Sigmoid colon (tissue), 7 donors: ENCODE data around the gene MUC20. TPM values are rescaled to one million over a fixed set of nuclear protein-coding genes. Genes with fewer than 3 reads are reported as not detected.
"Not testable (repeated sequence)": the region's sequence is repeated elsewhere in the genome, so short reads cannot be mapped to it uniquely, and the experiment has no call there.

ENCODE experiments used
- DNase-seq: peaks from one replicate; pipeline ENCODE4 v3.0.0-alpha.2; 2019
- H3K27ac ChIP-seq, 4 donors: fragments of 200-600 bp; sonication (generic); one replicate each; pipeline ENCODE4 v1.5.1; 2016 to 2019; ENCODE audit warnings: mild to moderate bottlenecking in 1 of 4
- H3K27me3 ChIP-seq, 3 donors: fragments of 200-600 bp; sonication (generic); one replicate each; pipeline ENCODE4 v1.5.1; 2019; ENCODE audit warnings: mild to moderate bottlenecking in 1 of 3
- H3K36me3 ChIP-seq, 4 donors: fragments of 200-600 bp; sonication (generic); one replicate each; pipeline ENCODE4 v1.5.1; 2016 to 2019
- H3K4me1 ChIP-seq, 4 donors: fragments of 200-600 bp; sonication (generic); one replicate each; pipeline ENCODE4 v1.5.1; 2017 to 2019
- H3K4me3 ChIP-seq, 4 donors: fragments of 200-600 bp; sonication (generic); one replicate each; pipeline ENCODE4 v1.5.1; 2017 to 2019; ENCODE audit warnings: mild to moderate bottlenecking in 2 of 4, moderate library complexity in 1 of 4
- H3K9me3 ChIP-seq, 4 donors: fragments of 200-600 bp in 3 of 4; sonication (generic) in 3 of 4; one replicate each; pipeline versions ENCODE4 v1.5.1 to v1.6.1; 2013 to 2019
- WGBS, 2 donors: extraction: QIAGEN DNeasy Blood & Tissue Kit; methylation state at CpG; one replicate each; pipeline ENCODE4 v1.1.7; 2013; 5-methylcytosine and 5-hydroxymethylcytosine counted together
- intact Hi-C: fragments of 100-400 bp; cut with DNase I; formaldehyde crosslinking; loops from one replicate; pipeline ENCODE4 v1.15.1; 2023
- polyA plus RNA-seq, 3 donors: library from polyadenylated mRNA; stranded (reverse); fragments of 200-250 nt; gene quantifications; one replicate each; pipeline ENCODE4 v1.2.3, GENCODE V29; 2013
- total RNA-seq, 4 donors: library from RNA; depleted of rRNA; stranded (reverse); fragments of >200 nt; gene quantifications; one replicate each; pipeline ENCODE4 v1.1.0, GENCODE V29; 2016
- donor health status: healthy with polysubstance abuse.
- donor health status: Bipolar disorder and iron deficiency.
- donor health status: healthy.

The MUC20 gene
- total RNA-seq: 10 to 100 TPM in 2 of 4 donors, 1 to 10 TPM in 2; 2.9 to 20.8 (median 7.1) TPM
- polyA plus RNA-seq: 10 to 100 TPM in 2 of 3 donors, 1 to 10 TPM in 1; 7.8 to 48.7 (median 13.9) TPM

DNA sequence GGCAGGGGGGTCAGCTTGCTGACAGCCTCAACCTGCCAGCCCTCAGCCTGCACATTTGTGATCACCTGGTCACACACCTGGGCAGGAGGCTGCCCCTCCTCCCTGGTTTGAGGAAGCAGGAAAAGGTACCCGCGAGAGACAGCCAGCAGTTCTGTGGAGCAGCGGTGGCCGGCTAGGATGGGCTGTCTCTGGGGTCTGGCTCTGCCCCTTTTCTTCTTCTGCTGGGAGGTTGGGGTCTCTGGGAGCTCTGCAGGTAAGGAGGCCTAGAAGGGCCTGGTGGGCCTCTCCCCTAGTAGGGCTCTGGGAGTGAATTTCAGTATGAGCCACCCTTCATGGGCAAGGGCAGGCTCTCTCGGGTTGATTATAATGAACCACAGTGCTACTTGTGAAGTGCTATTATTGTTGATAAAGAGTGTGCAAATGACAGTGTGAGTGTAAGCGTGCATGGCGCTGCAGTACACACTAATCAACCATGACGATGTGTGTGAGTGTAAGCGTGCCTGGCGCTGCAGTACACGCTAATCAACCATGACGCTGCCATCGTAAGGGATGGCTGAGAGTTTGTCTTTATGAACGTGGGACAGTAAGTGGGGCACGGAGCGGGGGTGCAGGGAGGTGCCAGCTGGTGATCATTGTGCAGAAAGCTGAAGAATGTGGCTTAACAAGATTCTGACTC is at the start of gene MUC20:
MUC20 (plus strand) TSS at position 148 of the 676 bp plus-strand sequence; CDS start at position 178, 30 bp downstream.
- DNase-seq, H3K9me3 ChIP-seq, H3K27me3 ChIP-seq, H3K27ac ChIP-seq, intact Hi-C loops, H3K36me3 ChIP-seq, H3K4me1 ChIP-seq, H3K4me3 ChIP-seq: not testable (repeated sequence)
- 14 to 56% methylated on average over 13 to 14 of the region's 16 CpGs for WGBS, 2 donors

DNA sequence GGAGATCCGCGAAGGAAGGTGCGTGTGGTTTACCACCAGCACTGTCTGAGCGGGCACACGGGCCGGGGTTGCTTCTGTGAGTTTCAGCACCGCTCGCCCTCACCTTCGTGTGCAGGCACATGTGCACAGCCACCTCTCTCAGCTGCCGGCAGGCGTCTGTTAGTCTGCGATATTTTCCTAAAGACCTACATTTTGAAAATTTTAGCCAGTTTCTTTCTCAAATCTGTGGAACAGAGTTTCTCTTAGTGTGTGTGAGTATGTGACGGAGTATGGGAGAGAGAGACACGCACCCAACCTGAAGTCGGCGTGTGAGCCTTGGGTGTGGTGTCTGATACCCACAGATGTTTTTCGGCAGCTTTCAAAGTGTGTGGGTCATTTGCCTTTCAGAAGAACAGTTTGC is 49.5 kb upstream of the MUC20 start:
- not testable (repeated sequence) for H3K4me1 ChIP-seq, H3K4me3 ChIP-seq, H3K27ac ChIP-seq, H3K9me3 ChIP-seq, H3K27me3 ChIP-seq, DNase-seq
- intact Hi-C loops: loop anchor here (10.0 kb wide), 1 partner anchor 304 kb away; no protein-coding TSS in a partner anchor
- 92 to 96% methylated on average over 17 of the region's 17 CpGs for WGBS, 2 donors
- H3K36me3 ChIP-seq: peaks cover 15 to 81% (median 21%) of the 10 kb centered on the region in 4 donors

- H3K4me3 ChIP-seq, DNase-seq, H3K27ac ChIP-seq, H3K4me1 ChIP-seq, H3K27me3 ChIP-seq, H3K9me3 ChIP-seq: not testable (repeated sequence)
- WGBS, 2 donors: 95 to 98% methylated on average over 9 of the region's 9 CpGs
- peaks cover 10 to 87% (median 28%) of the 10 kb centered on the region in 4 donors for H3K36me3 ChIP-seq
- intact Hi-C loops: loop anchor here (10.0 kb wide), 1 partner anchor 301 kb away; no protein-coding TSS in a partner anchor
Observed at GRCh38 chr3:195673711-195674110, 47.1 kb upstream of the MUC20 start.

- not testable (repeated sequence) for DNase-seq, H3K27me3 ChIP-seq
Observed at GRCh38 chr3:195678391-195679015, 42.3 kb upstream of the MUC20 start.

DNA sequence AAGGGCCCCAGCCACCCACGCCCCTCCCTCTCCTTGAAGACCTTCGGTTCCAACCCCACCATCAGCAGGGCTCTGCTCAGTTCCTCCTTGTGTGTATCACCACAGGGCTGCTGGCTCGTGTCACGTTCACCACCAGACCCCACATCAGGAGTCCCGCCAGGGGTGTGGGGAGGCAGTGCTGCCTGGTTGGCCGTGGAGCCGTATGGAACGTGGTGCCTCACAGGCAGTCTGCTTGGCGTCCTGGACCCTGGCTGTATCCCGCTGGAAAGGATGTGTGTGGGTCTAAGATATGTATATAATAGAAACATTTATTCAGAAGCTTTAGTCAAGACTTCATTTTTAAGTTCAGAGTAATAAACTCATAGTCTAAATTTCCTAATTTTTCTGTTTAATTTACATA is 40.1 kb upstream of the MUC20 start:
- H3K27me3 ChIP-seq, intact Hi-C loops, DNase-seq, H3K4me1 ChIP-seq, H3K27ac ChIP-seq, H3K9me3 ChIP-seq, H3K4me3 ChIP-seq: not testable (repeated sequence)
- 92 to 93% methylated on average over 8 of the region's 10 CpGs for WGBS, 2 donors
- H3K36me3 ChIP-seq: peaks cover 13 to 68% (median 26%) of the 10 kb centered on the region in 4 donors

More at GRCh38 chr3:195678391-195679015, 42.3 kb upstream of the MUC20 start:
- WGBS, 2 donors: 89 to 92% methylated on average over 15 of the region's 15 CpGs
- not testable (repeated sequence) for H3K27ac ChIP-seq, H3K4me1 ChIP-seq, H3K4me3 ChIP-seq, H3K9me3 ChIP-seq
- H3K36me3 ChIP-seq: peaks cover 13 to 70% (median 27%) of the 10 kb centered on the region in 4 donors
- intact Hi-C loops: loop anchor here (10.0 kb wide), 1 partner anchor 296 kb away; no protein-coding TSS in a partner anchor

DNA sequence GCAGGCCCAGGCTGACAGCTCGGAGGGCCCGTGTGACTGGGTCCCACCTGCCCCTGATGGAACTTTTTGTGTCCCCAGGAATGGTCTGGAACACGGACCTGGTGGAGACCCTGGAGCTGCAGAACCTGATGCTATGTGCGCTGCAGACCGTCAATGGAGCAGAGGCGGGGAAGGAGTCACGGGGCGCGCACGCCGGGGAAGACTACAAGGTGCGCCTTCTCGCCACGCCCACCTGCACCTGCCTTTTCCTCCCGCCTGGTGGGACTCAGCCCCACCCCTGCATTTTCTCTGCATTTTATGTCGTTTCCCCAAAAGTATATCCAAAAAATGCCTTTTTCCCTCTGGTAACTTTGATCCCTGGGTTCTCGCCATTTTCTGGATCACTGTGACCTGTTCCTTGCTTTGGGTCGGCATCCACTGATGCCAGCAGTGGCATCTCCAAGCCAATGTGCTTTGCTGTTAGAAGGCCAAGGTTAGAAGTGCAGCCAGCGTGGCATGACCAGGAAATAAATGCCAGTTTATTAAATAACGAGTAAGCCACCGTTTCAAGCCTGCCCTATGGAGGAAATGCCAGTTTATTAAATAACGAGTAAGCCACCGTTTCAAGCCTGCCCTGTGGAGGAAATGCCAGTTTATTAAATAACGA is 39.2 kb upstream of the MUC20 start:
- intact Hi-C loops, H3K9me3 ChIP-seq, H3K27me3 ChIP-seq, H3K4me3 ChIP-seq, DNase-seq, H3K27ac ChIP-seq, H3K4me1 ChIP-seq: not testable (repeated sequence)
- WGBS, 2 donors: 22 to 69% methylated on average over 6 of the region's 24 CpGs
- peaks cover 17 to 70% (median 25%) of the 10 kb centered on the region in 4 donors for H3K36me3 ChIP-seq

GRCh38 chr3:195682104-195682742 is 38.6 kb upstream of the MUC20 start:
- 28 to 75% methylated on average over 12 of the region's 13 CpGs for WGBS, 2 donors
- intact Hi-C loops, H3K27ac ChIP-seq, H3K4me1 ChIP-seq, H3K9me3 ChIP-seq, H3K27me3 ChIP-seq, DNase-seq, H3K4me3 ChIP-seq: not testable (repeated sequence)
- H3K36me3 ChIP-seq: peaks cover 17 to 65% (median 24%) of the 10 kb centered on the region in 4 donors

- intact Hi-C loops, DNase-seq, H3K9me3 ChIP-seq, H3K27ac ChIP-seq, H3K27me3 ChIP-seq, H3K4me3 ChIP-seq: not testable (repeated sequence)
- H3K4me1 ChIP-seq: peaks cover 0 to 11% (median 5%) of the 10 kb centered on the region in 4 donors
- 35 to 84% methylated on average over 18 of the region's 18 CpGs for WGBS, 2 donors
- peaks cover 8 to 52% (median 17%) of the 10 kb centered on the region in 4 donors for H3K36me3 ChIP-seq
Observed at GRCh38 chr3:195683722-195684526, 36.9 kb upstream of the MUC20 start.

DNA sequence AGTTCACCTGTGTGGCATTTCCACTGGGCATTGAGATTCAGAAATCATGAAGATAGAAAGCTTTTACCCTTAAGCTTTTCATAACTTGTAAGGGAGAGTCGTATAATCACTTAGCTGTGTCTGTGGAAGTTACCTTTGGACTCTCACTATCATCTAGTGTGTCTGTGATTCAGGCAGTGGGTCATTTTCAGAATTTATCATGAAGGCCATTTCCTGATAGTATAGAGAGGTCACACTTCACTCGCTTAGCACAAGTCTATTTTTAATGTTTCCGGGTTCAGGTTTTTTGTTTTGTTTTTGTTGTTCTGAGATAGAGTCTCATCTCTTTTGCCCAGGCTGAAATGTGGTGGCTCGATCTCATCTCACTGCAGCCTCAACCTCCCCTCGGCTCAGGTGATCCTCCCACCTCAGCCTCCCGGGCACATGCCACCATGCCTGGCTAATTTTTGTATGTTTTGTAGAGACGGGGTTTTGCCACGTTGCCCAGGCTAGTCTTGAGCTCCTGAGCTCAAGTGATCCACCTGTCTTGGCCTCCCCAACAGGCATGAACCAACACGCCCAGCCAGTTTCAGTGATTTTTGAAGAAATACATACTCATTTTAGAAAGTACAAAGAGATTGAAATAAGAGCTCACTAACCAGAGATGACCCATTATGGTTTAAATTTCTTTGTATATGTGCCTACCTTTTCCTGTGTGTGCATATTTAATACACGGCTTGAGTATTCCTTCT is 36.1 kb upstream of the MUC20 start:
- H3K27me3 ChIP-seq, DNase-seq, H3K9me3 ChIP-seq, H3K4me3 ChIP-seq, H3K27ac ChIP-seq, intact Hi-C loops: not testable (repeated sequence)
- H3K36me3 ChIP-seq: peaks cover 8 to 51% (median 17%) of the 10 kb centered on the region in 4 donors
- H3K4me1 ChIP-seq: peaks cover 0 to 19% (median 13%) of the 10 kb centered on the region in 4 donors
- 60 to 83% methylated on average over 8 of the region's 10 CpGs for WGBS, 2 donors

GRCh38 chr3:195686537-195687208 is 34.1 kb upstream of the MUC20 start:
- H3K4me3 ChIP-seq, H3K9me3 ChIP-seq, DNase-seq, H3K27me3 ChIP-seq, intact Hi-C loops: not testable (repeated sequence)
- WGBS, 2 donors: 93 to 96% methylated on average over 15 of the region's 15 CpGs
- peaks cover 0 to 20% (median 13%) of the 10 kb centered on the region in 4 donors for H3K4me1 ChIP-seq
- peak overlapping the region in 3 of 4 donors; percentile 43 to 80 (median 66) for H3K27ac ChIP-seq
- H3K36me3 ChIP-seq: peaks cover 8 to 52% (median 17%) of the 10 kb centered on the region in 4 donors
